Stimulated activated CD8-positive, alpha-beta memory T cell treated with anti-CD3 and anti-CD28 coated beads, Interleukin-15, amount 100 ng/mL, for 24 hours (primary cell): ENCODE results near the gene OR6B2.
"Not testable (repeated sequence)": the region's sequence is repeated elsewhere in the genome, so short reads cannot be mapped to it uniquely, and the experiment has no call there.

ENCODE experiments used
- DNase-seq: peaks from one replicate; pipeline ENCODE4 v3.0.0-alpha.2; 2020; ENCODE audit warnings: low read depth

The OR6B2 gene

DNA sequence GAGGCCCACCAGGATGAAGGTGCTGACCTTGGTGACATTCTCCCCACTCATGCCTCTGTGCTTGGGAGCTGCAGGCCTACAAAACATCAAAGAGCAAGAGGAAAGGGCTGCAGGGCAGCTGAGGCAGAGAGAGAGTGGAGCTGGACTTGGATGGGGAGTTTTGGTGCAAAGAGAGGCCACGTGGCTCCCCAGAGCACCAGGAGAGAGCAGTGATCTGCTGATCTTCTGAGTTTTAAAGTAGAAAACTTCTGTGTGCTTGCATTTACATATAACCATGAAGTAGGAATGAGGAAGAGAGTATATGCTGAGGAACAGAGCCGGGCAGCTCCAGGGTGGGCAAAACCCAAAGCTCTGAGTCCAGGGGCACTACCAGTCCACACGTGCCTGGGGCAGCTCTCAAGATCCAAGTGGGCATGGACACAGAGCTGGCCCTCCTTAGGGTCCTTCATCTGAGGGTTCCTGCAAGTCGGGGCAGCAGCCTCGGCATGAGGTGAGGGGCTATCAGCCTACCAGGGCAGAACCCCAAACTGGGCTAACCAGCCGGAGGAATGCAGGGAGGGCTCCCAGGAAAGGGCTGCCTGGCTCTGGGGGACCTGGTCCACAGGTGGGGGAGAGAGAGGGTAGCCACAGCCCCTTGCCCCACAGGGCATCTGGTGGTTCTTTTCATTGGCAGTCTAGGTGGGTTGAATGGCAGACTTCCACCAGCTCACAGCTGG is at the start of gene OR6B2:
TSS of gene OR6B2 (minus strand) at position 51 of the 716 bp plus-strand sequence. CDS start at position 51, 0 bp downstream.
- DNase-seq = no peak

DNA sequence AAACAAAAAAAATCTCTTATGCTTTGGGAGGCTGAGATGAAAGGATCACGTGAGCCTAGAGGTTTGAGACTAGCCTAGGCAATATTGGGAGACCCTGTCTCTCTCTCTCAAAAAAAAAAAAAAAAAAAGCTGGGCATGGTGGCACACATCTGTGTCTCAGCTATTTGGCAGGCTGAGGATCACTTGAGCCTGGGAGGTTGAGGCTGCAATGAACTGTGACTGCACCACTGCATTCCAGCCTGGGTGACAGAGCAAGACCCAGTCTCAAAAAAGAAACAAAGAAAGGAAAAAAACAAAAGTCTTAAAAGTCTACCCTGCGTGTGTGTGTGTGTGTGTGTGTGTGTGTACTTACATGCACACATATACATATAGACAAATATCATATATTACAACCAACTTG is 48.4 kb upstream of the OR6B2 start:
- DNase-seq = no peak

DNA sequence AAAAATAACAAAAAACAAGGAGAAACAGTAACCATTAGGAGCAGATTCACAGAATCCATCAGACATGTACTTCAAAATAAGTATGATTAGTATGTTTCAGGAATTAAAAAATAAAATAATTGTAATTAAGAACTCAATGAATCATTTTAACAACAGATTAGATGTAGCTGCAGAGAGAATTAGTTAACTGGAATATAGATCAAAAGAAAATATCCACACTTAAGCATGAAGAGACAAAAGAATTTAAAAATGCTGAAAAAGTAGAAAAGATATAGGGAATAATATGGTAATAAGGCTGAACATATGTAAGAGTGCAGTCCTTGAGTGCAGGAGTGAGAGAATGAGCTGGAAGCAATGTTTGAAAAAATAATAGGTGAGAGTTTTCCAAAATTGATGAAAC is 47.2 kb upstream of the OR6B2 start:
- DNase-seq = no peak

DNA sequence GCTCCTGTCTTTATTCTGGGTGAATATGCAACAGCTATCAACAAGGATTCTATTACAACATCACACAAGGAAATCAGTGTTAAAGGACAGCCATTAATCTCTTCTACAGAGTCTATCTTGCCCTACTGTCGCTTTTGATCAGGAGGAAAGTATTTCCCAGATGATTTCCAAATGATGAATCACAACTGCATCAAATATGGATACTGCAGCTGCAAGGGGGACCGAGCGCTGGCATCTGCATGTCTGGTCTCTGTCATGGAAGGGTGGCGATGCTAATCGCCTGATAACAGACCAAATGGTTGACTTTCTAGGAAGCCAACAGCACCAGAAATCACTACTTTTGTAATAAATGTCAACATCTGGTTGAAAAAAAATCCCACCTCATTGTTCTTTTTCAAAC is 44.3 kb upstream of the OR6B2 start:
- DNase-seq = no peak

DNA sequence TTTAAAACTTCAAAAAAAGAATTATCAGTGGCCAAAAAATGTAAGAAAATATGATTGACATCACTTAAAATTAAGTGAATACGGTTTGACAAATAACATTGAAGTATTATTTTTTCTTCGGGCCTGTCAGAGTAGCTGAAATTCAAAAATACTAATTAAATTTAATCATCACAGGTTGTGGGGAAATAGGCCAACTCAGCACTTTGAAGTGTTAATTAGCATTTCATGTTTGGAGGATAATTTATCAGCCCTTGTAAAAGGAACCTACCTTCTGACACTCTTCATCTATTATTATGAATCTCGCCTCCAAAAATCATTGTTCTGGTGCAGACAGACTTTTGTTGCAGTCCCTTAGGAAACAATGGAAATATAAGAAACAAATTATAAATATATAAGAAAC is 40.7 kb upstream of the OR6B2 start:
- DNase-seq = no peak

DNA sequence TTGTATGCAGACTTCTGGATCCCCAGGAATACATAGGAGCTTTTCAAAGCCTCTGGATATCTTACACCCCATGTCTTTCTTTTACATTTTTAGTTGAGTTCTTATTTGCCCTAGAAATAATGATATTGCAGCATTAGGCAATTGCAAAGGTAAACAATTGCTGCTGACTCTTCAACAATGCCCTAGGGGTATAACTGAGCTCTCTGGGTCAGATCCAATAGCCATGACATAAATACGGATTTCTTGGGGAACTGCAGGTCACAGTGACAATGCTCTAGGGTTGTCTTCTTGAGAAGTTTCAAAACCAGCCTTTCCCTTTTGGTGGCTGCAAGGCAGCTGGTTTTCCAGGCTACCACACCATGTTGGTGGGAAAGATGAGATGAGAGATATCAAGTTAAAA is 39.6 kb upstream of the OR6B2 start:
- DNase-seq = no peak

DNA sequence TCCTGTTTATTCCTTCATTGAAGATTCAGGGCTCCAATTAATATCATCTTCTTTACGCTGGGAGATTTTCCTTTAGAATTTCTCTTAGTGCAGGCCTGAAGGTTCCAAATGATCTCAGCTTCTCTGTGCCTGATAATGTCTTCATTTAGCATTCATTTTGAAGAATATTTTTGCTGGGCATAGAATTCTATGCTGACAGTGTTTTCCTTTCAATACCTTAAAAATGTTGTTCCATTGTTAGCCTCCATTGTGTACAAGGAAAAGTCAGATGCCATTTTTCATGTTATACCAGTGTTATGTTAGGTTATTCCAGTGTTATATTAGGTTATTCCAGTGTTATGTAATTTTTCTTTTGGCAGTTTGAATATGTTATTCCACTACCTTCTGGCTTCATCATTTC is 38.0 kb upstream of the OR6B2 start:
- no peak for DNase-seq

DNA sequence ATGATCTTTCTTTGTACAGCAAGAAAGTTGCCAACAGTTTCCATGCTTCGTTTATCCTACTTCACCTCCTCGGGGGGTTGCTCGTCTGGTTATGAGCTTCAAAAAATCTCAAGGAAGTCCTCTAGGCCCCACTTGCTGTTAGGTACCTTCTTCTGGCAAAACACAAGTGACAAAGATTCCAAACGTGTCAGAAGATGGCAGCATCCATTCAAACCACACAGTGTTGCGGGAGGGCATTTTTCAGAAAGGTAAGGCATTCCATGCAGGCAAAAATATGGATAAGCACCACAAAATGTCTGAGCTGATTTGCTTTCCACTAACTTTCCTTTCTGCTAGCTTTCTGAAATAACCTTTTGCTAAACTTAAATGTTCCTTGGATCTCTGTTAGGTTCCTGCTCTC is 36.3 kb upstream of the OR6B2 start:
- no peak for DNase-seq

DNA sequence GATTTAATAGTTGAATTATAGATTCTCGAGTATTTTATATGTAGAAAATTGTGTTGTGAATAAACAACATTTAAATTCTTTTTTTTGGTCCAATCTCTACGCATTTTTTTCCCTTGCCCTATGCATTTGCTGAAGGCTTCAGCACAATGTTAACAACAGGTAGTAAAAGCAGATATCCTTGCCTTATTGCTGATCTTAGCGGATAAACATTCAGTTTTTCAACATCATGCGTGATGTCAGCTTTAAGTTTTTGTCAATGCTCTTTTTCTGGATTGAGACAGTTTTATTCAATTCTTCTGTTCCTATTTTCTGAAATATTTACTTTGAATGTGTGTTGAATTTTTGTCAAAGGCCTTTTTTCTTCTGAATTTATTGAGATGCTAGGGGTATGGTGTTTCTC is 34.7 kb upstream of the OR6B2 start:
- no peak for DNase-seq

DNA sequence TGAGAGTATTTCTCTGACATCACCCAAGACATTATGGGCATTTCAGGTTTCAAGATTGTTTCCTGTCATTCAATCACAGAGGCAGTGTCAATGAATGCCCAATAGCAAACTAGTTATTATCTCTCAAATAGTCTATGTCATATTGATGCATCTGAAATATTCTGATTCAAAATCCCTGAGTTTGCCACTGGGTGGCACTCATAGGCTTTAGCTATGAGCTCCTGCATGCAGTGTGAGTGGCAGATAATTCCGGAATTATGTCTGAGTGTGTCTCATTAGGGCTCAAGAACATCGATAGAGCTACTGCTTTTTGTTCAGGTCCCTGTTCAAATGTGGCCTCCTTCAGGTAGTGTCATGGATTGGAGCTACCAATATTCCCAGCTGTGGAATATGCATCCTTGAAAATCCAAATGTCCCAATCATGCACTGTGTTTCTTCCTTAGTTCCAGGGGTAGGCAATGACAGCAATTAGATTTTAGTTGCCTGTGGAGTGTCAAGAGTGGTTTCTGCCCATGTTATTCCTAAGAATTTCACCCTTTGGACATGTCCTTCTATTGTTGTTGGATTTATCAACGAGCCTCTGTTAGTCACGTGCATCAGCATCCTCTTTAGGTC is 30.9 kb upstream of the OR6B2 start:
- no peak for DNase-seq

DNA sequence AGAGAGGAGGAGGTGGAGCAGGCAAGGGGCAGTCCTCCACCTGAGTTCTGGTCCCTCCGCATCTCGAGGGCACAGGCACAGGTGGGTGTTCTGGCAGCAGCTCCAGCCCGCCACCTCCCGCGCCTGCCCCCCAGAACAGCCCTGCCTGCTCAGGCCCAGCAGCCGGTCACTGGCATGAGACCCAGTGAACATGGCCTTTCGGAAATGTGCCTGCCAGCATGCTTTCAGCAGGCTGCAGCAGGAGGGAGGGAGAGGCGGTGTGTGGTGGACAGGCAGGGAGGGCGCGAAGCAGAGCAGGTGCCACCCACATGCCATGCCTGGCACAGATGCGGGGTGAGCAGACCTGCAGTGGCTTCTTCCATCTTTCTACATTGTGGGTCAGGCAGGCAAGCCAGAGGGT is 26.4 kb upstream of the OR6B2 start:
- no peak for DNase-seq

DNA sequence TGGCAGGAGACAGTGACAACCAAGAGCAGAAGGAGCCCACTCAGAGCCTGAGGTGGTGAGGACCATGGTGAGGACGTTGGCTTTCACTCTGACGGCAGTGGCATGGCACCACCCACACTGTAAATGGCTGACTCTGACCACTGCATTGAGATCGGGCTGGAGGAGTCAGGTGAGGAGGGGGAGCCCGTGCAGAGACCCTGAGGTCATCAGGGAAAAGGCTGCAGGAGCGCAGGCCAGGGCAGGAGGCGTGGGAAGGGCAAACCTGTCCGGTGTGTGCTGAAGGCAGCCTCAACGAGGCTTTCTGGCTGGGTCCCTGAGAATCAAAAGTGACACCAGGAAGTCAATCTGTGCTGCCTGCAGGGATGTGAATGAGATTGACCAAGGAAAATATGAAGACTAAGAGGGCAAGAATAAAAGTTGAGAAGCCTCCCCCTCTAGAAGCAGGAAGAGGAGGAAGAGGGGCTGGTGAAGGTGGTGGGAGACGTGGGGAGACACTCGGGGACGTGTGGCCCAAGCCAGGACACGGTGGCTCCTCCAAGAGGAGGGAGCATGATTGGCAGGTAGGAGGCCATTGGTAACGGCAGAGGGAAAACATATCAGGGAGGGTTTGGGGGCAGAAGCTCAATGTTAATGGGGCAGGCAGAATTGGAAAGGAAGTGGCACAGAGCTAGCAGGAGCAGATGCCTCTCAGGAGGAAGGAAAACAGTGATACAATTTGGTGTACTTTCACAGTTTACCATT is 25.1 kb upstream of the OR6B2 start:
- no peak for DNase-seq

DNA sequence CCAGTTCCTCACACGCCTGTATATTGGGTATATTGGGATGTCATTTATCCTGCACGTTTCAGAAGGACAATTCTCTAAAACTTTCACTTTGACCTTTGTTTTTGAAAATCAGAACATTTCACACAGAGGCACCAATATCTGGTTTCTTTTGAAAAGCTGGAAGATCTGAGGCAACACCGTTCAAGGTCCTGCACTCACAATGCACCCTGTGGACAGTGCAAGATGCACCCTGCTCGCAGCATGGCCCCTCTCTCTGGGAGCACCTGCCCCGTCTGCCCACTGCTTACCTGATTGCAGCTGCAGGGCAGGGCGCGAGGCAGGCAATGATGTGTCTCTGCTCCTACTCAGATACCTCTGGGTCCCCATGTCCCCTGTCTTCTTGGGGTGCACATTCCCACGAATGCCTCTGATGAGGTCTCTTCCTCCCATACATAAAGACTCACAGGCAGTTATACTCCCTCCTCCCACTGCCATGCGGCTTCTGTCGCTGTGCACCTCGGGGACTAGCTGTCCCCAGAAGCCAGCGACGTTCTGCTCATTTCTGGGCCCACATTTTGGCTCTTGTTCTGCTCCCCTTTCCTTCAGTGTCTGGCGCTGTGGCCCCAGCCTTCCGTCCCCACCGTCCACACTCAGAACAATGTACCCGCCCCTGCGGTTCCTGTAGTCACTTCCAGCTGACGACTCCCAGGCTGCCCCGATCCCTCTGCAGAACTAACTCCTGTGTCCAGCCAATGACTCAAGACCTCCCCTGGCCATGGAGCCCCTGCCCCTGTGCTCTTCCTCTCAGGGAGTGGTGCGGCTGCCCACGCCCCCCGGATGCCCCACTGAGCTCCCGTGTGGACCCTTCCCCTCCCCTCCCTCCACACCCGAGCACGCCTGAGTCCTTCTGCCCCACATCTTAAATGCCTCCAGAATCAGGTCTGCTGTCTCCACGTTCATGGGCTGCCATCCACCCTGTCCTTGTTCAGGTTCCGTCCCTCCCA is 23.2 kb upstream of the OR6B2 start, which contains the start of gene OR6B3:
TSS of gene OR6B3 (minus strand) at position 349 of the 983 bp plus-strand sequence.
- no peak for DNase-seq

DNA sequence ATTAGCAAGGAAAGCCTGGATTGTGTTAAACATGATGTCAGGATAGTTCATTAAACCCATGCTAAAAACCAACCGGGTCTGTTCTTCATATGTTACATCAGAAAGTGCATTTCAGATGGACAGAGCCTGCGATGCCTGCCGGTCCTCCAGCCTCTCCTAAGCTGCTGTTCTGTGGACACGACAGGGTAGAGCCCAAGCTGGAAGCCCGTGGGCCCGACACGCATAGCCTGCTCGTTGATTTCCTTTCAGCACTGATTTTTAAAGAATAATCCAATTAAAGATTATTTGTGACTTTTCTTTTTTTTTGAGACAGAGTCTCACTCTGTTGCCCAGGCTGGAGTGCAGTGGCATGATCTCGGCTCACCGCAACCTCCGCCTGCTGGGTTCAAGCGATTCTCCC is 22.3 kb upstream of the OR6B2 start:
- no peak for DNase-seq

DNA sequence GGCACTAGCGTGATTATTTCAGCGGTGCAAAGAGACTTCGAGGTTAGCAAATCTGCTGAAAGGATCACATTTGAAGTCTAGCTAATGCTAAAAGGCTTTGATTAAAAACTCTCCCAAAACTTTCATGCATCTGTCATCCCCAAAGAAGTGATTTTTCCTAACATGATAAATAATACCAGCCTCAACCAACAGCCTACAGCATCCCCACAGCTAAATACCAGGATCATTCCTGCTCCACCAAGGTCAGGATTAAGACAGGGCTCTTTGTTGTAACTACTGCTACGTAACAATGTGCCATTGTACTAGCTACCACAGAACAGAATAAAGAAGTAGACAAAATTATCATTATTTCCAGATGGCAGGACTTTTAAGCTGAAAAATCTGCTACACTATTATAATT is 21.5 kb upstream of the OR6B2 start:
- DNase-seq = no peak

DNA sequence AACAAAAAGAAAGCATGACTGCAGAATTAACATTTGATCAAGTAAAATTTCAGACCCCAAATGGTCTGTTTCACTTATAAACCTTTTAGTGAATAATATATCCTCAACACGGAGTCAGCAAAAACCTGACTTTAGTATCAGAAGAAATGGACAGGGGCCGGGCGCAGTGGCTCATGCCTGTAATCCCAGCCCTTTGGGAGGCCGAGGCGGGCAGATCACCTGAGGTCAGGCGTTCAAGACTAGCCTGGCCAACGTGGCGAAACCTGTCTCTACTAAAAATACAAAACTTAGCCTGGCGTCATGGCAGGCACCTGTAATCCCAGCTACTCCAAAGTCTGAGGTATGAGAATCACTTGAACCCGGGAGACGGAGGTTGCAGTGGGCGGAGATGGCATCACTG is 20.0 kb upstream of the OR6B2 start:
- DNase-seq = no peak

DNA sequence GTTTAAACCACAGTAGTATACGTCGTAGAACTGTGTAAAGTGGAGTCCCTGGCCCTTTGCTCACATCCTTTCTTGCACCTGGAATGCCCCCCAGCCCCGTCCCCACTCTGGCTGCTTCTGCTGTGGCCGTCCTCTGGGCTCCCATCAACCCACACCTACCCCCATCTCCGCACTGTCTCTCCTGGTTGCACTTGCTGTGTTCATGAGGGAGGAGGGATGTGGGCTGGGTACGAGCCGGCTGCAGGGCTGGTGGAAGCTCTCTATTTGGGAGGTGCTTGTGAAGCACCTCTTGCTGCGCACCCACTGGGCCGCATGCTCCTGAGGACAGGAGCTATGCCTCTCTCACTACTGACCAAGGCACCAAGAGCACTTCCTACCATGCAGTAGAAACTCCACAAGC is 18.0 kb upstream of the OR6B2 start:
- DNase-seq = no peak

DNA sequence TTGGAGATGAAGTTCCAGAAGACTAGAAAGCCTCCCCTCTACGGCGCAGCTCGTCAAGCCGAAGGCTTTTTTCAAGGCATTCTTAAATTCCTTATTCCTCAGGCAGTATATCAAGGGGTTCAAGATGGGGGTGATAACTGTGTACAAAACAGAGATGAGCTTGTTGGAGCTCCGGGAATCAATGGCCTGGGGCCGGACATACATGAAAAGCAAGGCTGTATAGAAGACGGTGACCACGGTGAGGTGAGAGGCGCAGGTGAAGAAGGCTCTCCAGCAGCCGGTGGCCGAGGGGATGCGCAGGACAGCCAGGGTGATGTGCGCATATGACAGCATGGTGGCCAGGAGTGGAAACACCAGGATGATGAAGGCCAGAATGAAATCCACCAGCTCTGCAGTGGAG is 14.9 kb upstream of the OR6B2 start:
- DNase-seq = no peak

DNA sequence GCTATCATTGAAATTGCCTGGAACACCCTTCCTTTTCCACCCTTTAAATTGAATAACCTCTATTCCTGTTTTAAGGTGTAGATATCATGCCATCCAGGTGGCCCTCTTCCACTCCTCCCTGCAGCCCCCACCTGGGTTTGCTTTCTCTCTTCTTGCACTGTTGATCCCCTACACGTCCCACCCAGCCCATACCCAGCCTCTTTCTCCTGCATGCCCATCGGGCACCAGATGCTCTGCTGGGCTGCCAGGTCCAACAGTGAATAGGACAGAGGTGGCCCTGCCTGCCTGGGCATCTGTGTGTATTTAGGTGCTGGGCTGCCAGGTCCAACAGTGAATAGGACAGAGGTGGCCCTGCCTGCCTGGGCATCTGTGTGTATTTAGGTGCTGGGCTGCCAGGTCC is 13.9 kb upstream of the OR6B2 start:
- DNase-seq = not testable (repeated sequence)

DNA sequence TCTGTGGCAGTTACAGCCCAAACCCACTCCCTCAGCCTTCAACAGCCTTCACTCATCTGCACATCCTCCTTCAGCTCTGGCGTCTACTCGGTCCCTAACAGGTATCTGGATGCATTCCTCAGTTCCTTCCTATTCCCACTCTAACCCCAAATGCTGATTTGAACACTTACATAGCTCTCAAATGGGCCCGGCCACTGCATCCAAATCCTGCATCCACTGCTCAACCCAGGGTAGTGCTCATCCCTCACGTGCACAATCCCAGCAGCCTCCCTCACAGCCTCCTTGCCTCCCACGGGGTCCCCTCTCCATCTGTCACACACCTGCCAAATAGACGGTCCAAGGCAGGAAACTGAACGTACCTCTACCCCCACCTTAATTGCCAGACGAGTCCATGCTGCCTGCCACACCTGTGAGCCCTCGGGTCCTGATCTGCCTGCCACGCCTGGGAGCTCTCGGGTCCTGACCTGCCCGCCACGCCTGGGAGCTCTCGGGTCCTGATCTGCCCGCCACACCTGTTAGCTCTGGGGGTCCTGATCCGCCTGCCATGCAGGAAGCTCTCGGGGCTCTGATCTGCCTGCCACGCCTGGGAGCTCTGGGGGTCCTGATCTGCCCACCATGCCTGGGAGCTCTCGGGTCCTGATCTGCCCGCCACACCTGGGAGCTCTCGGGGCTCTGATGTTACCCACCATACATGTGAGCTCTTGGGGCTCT is 13.2 kb upstream of the OR6B2 start:
- DNase-seq = no peak

DNA sequence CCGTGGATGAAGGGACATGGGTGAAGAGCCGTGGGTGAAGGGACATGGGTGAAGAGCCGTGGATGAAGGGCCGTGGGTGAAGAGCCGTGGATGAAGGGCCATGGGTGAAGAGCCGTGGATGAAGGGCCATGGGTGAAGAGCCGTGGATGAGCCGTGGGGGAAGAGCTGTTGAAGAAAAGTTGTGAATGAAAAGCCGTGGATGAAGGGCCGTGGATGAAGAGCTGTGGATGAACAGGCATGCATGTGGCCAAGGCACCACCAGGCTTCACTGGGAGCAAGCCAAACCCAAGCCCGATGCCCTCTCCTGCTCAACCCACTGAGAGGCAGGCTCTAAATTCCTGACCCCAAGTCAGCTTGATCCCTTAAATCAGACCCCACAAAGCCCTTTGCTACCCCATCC is 12.5 kb upstream of the OR6B2 start:
- DNase-seq = no peak
